ENCODE data around the gene UFM1.
"Not testable (repeated sequence)": the region's sequence is repeated elsewhere in the genome, so short reads cannot be mapped to it uniquely, and the experiment has no call there.

The UFM1 gene

GRCh38 chr13:38349390-38350113 lies at the start of gene UFM1:
Gene UFM1, plus strand, starts transcription at chr13:38349851. Its CDS starts 69 bp downstream, at chr13:38349920.
- DNase-seq (ENCODE audit: low read depth), result peak; percentile 77

- DNase-seq (ENCODE audit: low read depth), result no peak
Measured at GRCh38 chr13:38301236-38301635, 48.4 kb upstream of the UFM1 start.

- no peak for DNase-seq (ENCODE audit: low read depth)
Measured at GRCh38 chr13:38303816-38304320, 45.8 kb upstream of the UFM1 start.

- no peak for DNase-seq (ENCODE audit: low read depth)
Measured at GRCh38 chr13:38308736-38309135, 40.9 kb upstream of the UFM1 start.

GRCh38 chr13:38309397-38309796 lies 40.3 kb upstream of the UFM1 start:
- DNase-seq (ENCODE audit: low read depth), result no peak

GRCh38 chr13:38311175-38311574 lies 38.5 kb upstream of the UFM1 start:
- DNase-seq (ENCODE audit: low read depth), result not testable (repeated sequence)

GRCh38 chr13:38316129-38316528 lies 33.5 kb upstream of the UFM1 start:
- DNase-seq (ENCODE audit: low read depth), result no peak

GRCh38 chr13:38321654-38322053 lies 28.0 kb upstream of the UFM1 start:
- no peak for DNase-seq (ENCODE audit: low read depth)

GRCh38 chr13:38325426-38325825 lies 24.2 kb upstream of the UFM1 start:
- no peak for DNase-seq (ENCODE audit: low read depth)

GRCh38 chr13:38328699-38329098 lies 21.0 kb upstream of the UFM1 start:
- DNase-seq (ENCODE audit: low read depth), result no peak

GRCh38 chr13:38334845-38335244 lies 14.8 kb upstream of the UFM1 start:
- no peak for DNase-seq (ENCODE audit: low read depth)

GRCh38 chr13:38338089-38338488 lies 11.6 kb upstream of the UFM1 start:
- DNase-seq (ENCODE audit: low read depth), result no peak

GRCh38 chr13:38340624-38341023 lies 9.0 kb upstream of the UFM1 start:
- no peak for DNase-seq (ENCODE audit: low read depth)

GRCh38 chr13:38341149-38341692 lies 8.4 kb upstream of the UFM1 start:
- no peak for DNase-seq (ENCODE audit: low read depth)

- DNase-seq (ENCODE audit: low read depth), result no peak
Measured at GRCh38 chr13:38346764-38347163, 2.9 kb upstream of the UFM1 start.

GRCh38 chr13:38348861-38349389 lies 726 bp upstream of the UFM1 start:
- DNase-seq (ENCODE audit: low read depth), result no peak

- peak; percentile 23 for DNase-seq (ENCODE audit: low read depth)
Measured at GRCh38 chr13:38350114-38350617, 515 bp downstream of the UFM1 start.

- no peak for DNase-seq (ENCODE audit: low read depth)
Measured at GRCh38 chr13:38355595-38356119, 6.0 kb downstream of the UFM1 start.

- no peak for DNase-seq (ENCODE audit: low read depth)
Measured at GRCh38 chr13:38358684-38359083, 9.0 kb downstream of the UFM1 start.

GRCh38 chr13:38361542-38362262 lies 12.1 kb downstream of the UFM1 start:
- DNase-seq (ENCODE audit: low read depth), result no peak

GRCh38 chr13:38363219-38363618 lies 13.6 kb downstream of the UFM1 start:
- DNase-seq (ENCODE audit: low read depth), result no peak

- not testable (repeated sequence) for DNase-seq (ENCODE audit: low read depth)
Measured at GRCh38 chr13:38363746-38364145, 14.1 kb downstream of the UFM1 start.

Measured in activated T-cell treated with anti-CD3 and anti-CD28 coated beads for 1 hour (primary cell).